SK-N-SH (cell line): ENCODE measurements around the gene PDZD2. TPM values are rescaled to one million over a fixed set of nuclear protein-coding genes. Genes with fewer than 3 reads are reported as not detected.

Experiments
- CTCF ChIA-PET: fragments of 300-600, 350-600 bp; formaldehyde crosslinking; extraction: SDS; loops from one replicate; lab custom pipeline; 2021; lab: Yijun Ruan, JAX
- POLR2A ChIA-PET: fragments of 350-600 bp; sonication (Branson Sonifier 250); formaldehyde crosslinking; extraction: SDS; loops from one replicate; lab custom pipeline; 2020; ENCODE audit warnings: antibody characterized with exemption, inconsistent platforms; lab: Yijun Ruan, JAX
- DNase-seq: peaks from one replicate; pipeline ENCODE4 v3.0.0; 2012
- H2AFZ ChIP-seq: fragments of 200-600 bp; sonication (generic); 2 replicates; pipeline ENCODE4 v1.8.1; 2016; ENCODE audit warnings: antibody characterized with exemption, mild to moderate bottlenecking, low read depth
- H3F3A ChIP-seq: fragments of 200-600 bp; sonication (generic); replicated peaks from 2 replicates; pipeline ENCODE3; 2016; ENCODE audit warnings: antibody characterized with exemption, mild to moderate bottlenecking; ENCODE audit not compliant: insufficient read depth
- H3K27ac ChIP-seq, 2 experiments: fragments of 200-500 bp in 1 of 2; fragments of 200-600 bp in 1 of 2; sonication (Bioruptor generic) in 1 of 2; sonication (generic), shearing (Covaris generic) in 1 of 2; 2 replicates each; pipeline versions ENCODE4 v1.5.1 to v1.6.1; 2014 to 2016; ENCODE audit warnings: low read depth in 2 of 2, inconsistent platforms in 1 of 2, low read length in 1 of 2, mild to moderate bottlenecking in 1 of 2, mixed read lengths in 1 of 2
- H3K27me3 ChIP-seq: fragments of 200-600 bp; sonication (generic), shearing (Covaris generic); 2 replicates; pipeline ENCODE4 v1.6.1; 2016; ENCODE audit warnings: mixed run types; ENCODE audit not compliant: insufficient read depth
- H3K36me3 ChIP-seq, 2 experiments: fragments of 200-500 bp in 1 of 2; fragments of 200-600 bp in 1 of 2; sonication (Bioruptor generic) in 1 of 2; sonication (generic) in 1 of 2; replicated peaks in 1 of 2; 2 replicates each; pipeline versions ENCODE3 to v1.5.1; 2014 to 2016; ENCODE audit warnings: low read length in 1 of 2, mild to moderate bottlenecking in 1 of 2; ENCODE audit not compliant: insufficient read depth in 2 of 2, control insufficient read depth in 1 of 2
- H3K4me1 ChIP-seq, 2 experiments: fragments of 200-500 bp in 1 of 2; fragments of 200-600 bp in 1 of 2; sonication (Bioruptor generic) in 1 of 2; sonication (generic), shearing (Covaris generic) in 1 of 2; 2 replicates each; pipeline versions ENCODE4 v1.5.1 to v1.6.1; 2014 to 2016; ENCODE audit warnings: low read depth in 1 of 2, low read length in 1 of 2, mixed run types in 1 of 2; ENCODE audit not compliant: insufficient read depth in 2 of 2, control insufficient read depth in 1 of 2
- H3K4me2 ChIP-seq: fragments of 200-600 bp; sonication (generic), shearing (Covaris generic); 2 replicates; pipeline ENCODE4 v1.6.1; 2017; ENCODE audit warnings: mixed run types
- H3K4me3 ChIP-seq, 2 experiments: fragments of 200-500 bp in 1 of 2; fragments of 200-600 bp in 1 of 2; sonication (Bioruptor generic) in 1 of 2; sonication (generic), shearing (Covaris generic) in 1 of 2; 2 replicates each; pipeline versions ENCODE4 v1.5.1 to v1.8.1; 2014 to 2016; ENCODE audit warnings: low read depth in 2 of 2, inconsistent platforms in 1 of 2, low read length in 1 of 2, mild to moderate bottlenecking in 1 of 2, mixed read lengths in 1 of 2, moderate library complexity in 1 of 2
- H3K79me2 ChIP-seq: fragments of 200-600 bp; sonication (generic); 2 replicates; pipeline ENCODE4 v1.8.1; 2017; ENCODE audit warnings: mild to moderate bottlenecking; ENCODE audit not compliant: insufficient read depth
- H3K9ac ChIP-seq: fragments of 200-600 bp; sonication (generic); 2 replicates; pipeline ENCODE4 v1.6.1; 2017; ENCODE audit warnings: mixed run types
- H3K9me2 ChIP-seq: fragments of 200-600 bp; sonication (generic); 2 replicates; pipeline ENCODE4 v1.6.1; 2017; ENCODE audit warnings: mixed run types
- H3K9me3 ChIP-seq: fragments of 200-600 bp; sonication (generic); 2 replicates; pipeline ENCODE4 v1.6.1; 2017; ENCODE audit warnings: mixed run types, mild to moderate bottlenecking, moderate library complexity
- H4K20me1 ChIP-seq: fragments of 200-600 bp; sonication (generic); 2 replicates; pipeline ENCODE4 v1.6.1; 2017; ENCODE audit warnings: mild to moderate bottlenecking, mixed run types; ENCODE audit not compliant: insufficient read depth
- EZH2phosphoT487 ChIP-seq: fragments of 200-600 bp; sonication (generic); IDR thresholded peaks from 2 replicates; pipeline ENCODE4 v1.6.1; 2017; ENCODE audit warnings: low read depth, mixed run types, mild to moderate bottlenecking, antibody characterized with exemption, moderate library complexity, borderline replicate concordance
- GABPA ChIP-seq: IDR thresholded peaks from 2 replicates; pipeline ENCODE4 v1.4.0; 2012; ENCODE audit warnings: low read depth, mild to moderate bottlenecking
- IRF3 ChIP-seq: fragments of 150-350 bp; IDR thresholded peaks from 2 replicates; pipeline ENCODE4 v1.6.1; 2016; ENCODE audit warnings: mild to moderate bottlenecking, low read depth, low read length
- JUND ChIP-seq: IDR thresholded peaks from 2 replicates; pipeline ENCODE4 v1.4.0; 2012
- MAX ChIP-seq: IDR thresholded peaks from 2 replicates; pipeline ENCODE4 v1.4.0; 2012; ENCODE audit warnings: low read depth
- NRF1 ChIP-seq: IDR thresholded peaks from 2 replicates; pipeline ENCODE4 v1.6.1; 2012; ENCODE audit warnings: low read depth, mild to moderate bottlenecking, low read length
- POLR2AphosphoS5 ChIP-seq: IDR thresholded peaks from 2 replicates; pipeline ENCODE4 v1.6.1; 2012; ENCODE audit warnings: low read depth, low read length
- RAD21 ChIP-seq: IDR thresholded peaks from 2 replicates; pipeline ENCODE4 v1.6.1; 2012; ENCODE audit warnings: mild to moderate bottlenecking, low read length
- REST ChIP-seq: IDR thresholded peaks from 2 replicates; pipeline ENCODE4 v1.6.1; 2012; ENCODE audit warnings: mild to moderate bottlenecking, low read depth, low read length, moderate library complexity
- RXRA ChIP-seq: IDR thresholded peaks from 2 replicates; pipeline ENCODE4 v1.4.0; 2012; ENCODE audit warnings: low read depth, mild to moderate bottlenecking, borderline replicate concordance
- TCF12 ChIP-seq: IDR thresholded peaks from 2 replicates; pipeline ENCODE4 v1.4.0; 2012
- TEAD4 ChIP-seq: IDR thresholded peaks from 2 replicates; pipeline ENCODE4 v1.4.0; 2012; ENCODE audit warnings: mild to moderate bottlenecking, borderline replicate concordance; ENCODE audit not compliant: insufficient read depth
- USF2 ChIP-seq: fragments of 150-350 bp; IDR thresholded peaks from 2 replicates; pipeline ENCODE4 v1.6.1; 2017; ENCODE audit warnings: antibody characterized with exemption, low read length, low read depth, borderline replicate concordance
- ZBTB33 ChIP-seq: IDR thresholded peaks from 2 replicates; pipeline ENCODE4 v1.4.0; 2012; ENCODE audit warnings: low read depth, borderline replicate concordance
- WGBS: methylation state at CpG from one replicate; pipeline ENCODE4 v1.1.6; 2017; ENCODE audit warnings: low lambda C conversion rate; 5-methylcytosine and 5-hydroxymethylcytosine counted together
- polyA plus RNA-seq, 3 experiments: library from polyadenylated mRNA; depleted of rRNA; stranded (reverse); fragments of >200 nt; gene quantifications; 2 replicates each; pipeline ENCODE4 v1.2.3, GENCODE V29; 2012

Gene PDZD2
- polyA plus RNA-seq, 1 of the 3 experiments (the other 2 are of a cell fraction), result 0.13 TPM

GRCh38 chr5:31855134-31856040 is 216.5 kb downstream of the PDZD2 start:
- H3K79me2 ChIP-seq, result no peaks in the 10 kb centered on the region
- no peak overlapping the region for H3K27ac ChIP-seq
- H3F3A ChIP-seq, result no peaks in the 10 kb centered on the region
- POLR2A ChIA-PET, result interaction anchor here (0.9 to 1.2 kb wide), 2 partner anchors 9 to 13 kb away, joined by 3 to 4 read pairs; no protein-coding TSS in a partner anchor
- H3K4me1 ChIP-seq, result peaks cover 0 to 17% of the 10 kb centered on the region in 2 experiments; a peak in 1 of 4 replicates
- TF ChIP-seq TCF12 (no peak), NRF1 (no peak), ZBTB33 (no peak), EZH2phosphoT487 (no peak), POLR2AphosphoS5 (no peak), USF2 (no peak), REST (no peak), JUND (no peak), RAD21 (no peak), RXRA (no peak), MAX (no peak), GABPA (no peak), IRF3 (no peak), TEAD4 (no peak)
- TF ChIP-seq, all 33 proteins: peak for 0
- H3K9ac ChIP-seq, result no peak overlapping the region
- peaks cover 24% of the 10 kb centered on the region; the same call in 1 of the 2 replicates for H3K27me3 ChIP-seq
- H3K9me2 ChIP-seq, result no peaks in the 10 kb centered on the region
- 57% methylated on average over 31 of the region's 31 CpGs for WGBS
- H3K4me3 ChIP-seq, result peak overlapping the region in 1 of 2 experiments; percentile 27; a peak in 2 of 4 replicates
- peak overlapping the region; percentile 59 for H3K4me2 ChIP-seq
- no peaks in the 10 kb centered on the region for H3K36me3 ChIP-seq
- no peaks in the 10 kb centered on the region for H4K20me1 ChIP-seq
- no peak for DNase-seq
- no peak overlapping the region for H2AFZ ChIP-seq
- CTCF ChIA-PET, result interaction anchor here (0.8 to 4.9 kb wide), 4 partner anchors 30 to 238 kb away, joined by 3 to 21 read pairs (median 4); no protein-coding TSS in a partner anchor
- H3K9me3 ChIP-seq, result peaks cover 5% of the 10 kb centered on the region; the same call in 1 of the 2 replicates
